ENCODE results near the gene SPC24. TPM values are rescaled to one million over a fixed set of nuclear protein-coding genes. Genes with fewer than 3 reads are reported as not detected.
A peak's percentile ranks its signal among the peaks of the same experiment; 100 is the strongest.
"Not testable (repeated sequence)": the region's sequence is repeated elsewhere in the genome, so short reads cannot be mapped to it uniquely, and the experiment has no call there.

The SPC24 gene
- total RNA-seq, 4 donors from 2014 or later, result 2.6 to 47.4 TPM; not detected in 2

DNA sequence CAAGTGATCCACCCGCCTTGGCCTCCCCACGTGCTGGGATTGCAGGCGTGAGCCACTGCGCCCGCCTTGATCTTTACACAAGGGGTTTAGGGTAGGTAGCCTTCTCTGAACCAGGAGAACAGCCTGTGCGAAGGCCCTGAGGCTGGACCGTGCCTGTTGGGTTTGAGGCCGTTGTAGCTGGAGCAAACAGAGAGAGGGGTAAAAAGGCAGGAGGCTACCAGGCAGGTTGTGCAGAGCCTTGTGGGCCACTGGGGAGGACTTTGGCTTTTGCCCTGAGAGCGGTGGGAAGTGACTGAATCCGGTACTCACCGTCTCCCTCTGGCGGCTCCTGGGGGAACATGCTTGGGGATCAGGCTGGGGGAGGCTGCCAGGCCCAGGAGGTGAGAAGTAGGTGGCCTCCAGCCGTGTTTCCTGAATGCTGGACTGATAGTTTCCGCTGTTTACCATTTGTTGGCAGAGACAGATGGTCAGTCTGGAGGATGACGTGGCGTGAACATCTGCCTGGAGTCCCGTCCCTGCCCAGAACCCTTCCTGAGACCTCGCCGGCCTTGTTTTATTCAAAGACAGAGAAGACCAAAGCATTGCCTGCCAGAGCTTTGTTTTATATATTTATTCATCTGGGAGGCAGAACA is 24.6 kb downstream of the SPC24 start:
- H3K9me3 ChIP-seq, result no peaks in the 10 kb centered on the region
- 52% methylated on average over 19 of the region's 19 CpGs; no CpG with 5 or more reads in 1 of the 2 donors for WGBS, 2 donors (ENCODE audit: low coverage in 1 of 2)
- H3K4me1 ChIP-seq, result peaks cover 0 to 7% (median 5%) of the 10 kb centered on the region in 4 donors
- no peak overlapping the region for H3K4me3 ChIP-seq
- peak overlapping the region; percentile 45 to 77 (median 64) for H3K27ac ChIP-seq
- peaks cover 0 to 31% (median 14%) of the 10 kb centered on the region in 4 donors for H3K36me3 ChIP-seq
- TF ChIP-seq, protein P1, sequence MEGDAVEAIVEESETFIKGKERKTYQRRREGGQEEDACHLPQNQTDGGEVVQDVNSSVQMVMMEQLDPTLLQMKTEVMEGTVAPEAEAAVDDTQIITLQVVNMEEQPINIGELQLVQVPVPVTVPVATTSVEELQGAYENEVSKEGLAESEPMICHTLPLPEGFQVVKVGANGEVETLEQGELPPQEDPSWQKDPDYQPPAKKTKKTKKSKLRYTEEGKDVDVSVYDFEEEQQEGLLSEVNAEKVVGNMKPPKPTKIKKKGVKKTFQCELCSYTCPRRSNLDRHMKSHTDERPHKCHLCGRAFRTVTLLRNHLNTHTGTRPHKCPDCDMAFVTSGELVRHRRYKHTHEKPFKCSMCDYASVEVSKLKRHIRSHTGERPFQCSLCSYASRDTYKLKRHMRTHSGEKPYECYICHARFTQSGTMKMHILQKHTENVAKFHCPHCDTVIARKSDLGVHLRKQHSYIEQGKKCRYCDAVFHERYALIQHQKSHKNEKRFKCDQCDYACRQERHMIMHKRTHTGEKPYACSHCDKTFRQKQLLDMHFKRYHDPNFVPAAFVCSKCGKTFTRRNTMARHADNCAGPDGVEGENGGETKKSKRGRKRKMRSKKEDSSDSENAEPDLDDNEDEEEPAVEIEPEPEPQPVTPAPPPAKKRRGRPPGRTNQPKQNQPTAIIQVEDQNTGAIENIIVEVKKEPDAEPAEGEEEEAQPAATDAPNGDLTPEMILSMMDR (IDR thresholded peaks at IDR 0.05), result peak; percentile 89 to 95 (median 91)
- peak in 1 of 3 donors; percentile 12 for TF ChIP-seq POLR2AphosphoS5 (IDR thresholded peaks at IDR 0.05)
- TF ChIP-seq POLR2A (IDR thresholded peaks at IDR 0.05), result no peak
- in situ Hi-C loops (cut with MboI; ENCODE audit: low pct_ligation_motif_present in 1 of 4, low pct_unique_long_range_greater_than_20kb in 1 of 4, low sequenced_read_pairs in 3 of 4), result loop anchor here in 2 of 4 donors (5.0 to 10.0 kb wide), 2 partner anchors 74 to 94 kb away; no protein-coding TSS in a partner anchor
- no peaks in the 10 kb centered on the region for H3K27me3 ChIP-seq
- intact Hi-C loops (cut with DNase I; ENCODE audit: low total_unique reads), result no loop called here
- peak; percentile 90 for DNase-seq

DNA sequence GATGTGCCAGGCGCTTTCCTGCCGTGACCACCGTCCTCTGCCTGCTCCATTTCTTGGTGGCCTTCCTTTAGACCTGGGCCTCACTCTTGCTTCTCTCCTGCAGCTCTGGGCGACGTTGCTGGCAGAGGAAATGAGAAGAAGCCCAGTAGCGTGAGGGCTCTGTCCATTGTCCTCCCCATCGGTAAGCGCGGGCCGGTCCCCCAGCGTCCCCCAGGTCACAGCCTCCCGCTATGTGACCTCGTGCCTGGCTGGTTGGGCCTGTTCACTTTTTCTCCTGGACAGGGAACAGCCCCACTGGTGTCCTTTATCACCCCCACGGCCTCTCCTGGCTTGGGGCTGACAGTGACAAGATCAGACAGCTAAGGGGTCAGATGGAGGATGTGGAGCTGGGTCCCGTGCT is 27.7 kb downstream of the SPC24 start:
- in situ Hi-C loops (cut with MboI; ENCODE audit: low pct_ligation_motif_present in 1 of 4, low pct_unique_long_range_greater_than_20kb in 1 of 4, low sequenced_read_pairs in 3 of 4) (loop anchor here in 2 of 4 donors (5.0 to 10.0 kb wide), 3 partner anchors 91 to 193 kb away; no protein-coding TSS in a partner anchor), intact Hi-C loops (cut with DNase I; ENCODE audit: low total_unique reads) (loop anchor here (5.0 kb wide), 1 partner anchor 91 kb away; no protein-coding TSS in a partner anchor)
- no peak for TF ChIP-seq POLR2A (IDR thresholded peaks at IDR 0.05)
- TF ChIP-seq, protein P1 (IDR thresholded peaks at IDR 0.05), result no peak
- no peak for TF ChIP-seq POLR2AphosphoS5 (IDR thresholded peaks at IDR 0.05)
- Histone ChIP-seq H3K36me3 (peaks cover 0 to 50% (median 22%) of the 10 kb centered on the region in 4 donors), H3K4me1 (peaks cover 0 to 7% (median 5%) of the 10 kb centered on the region in 4 donors), H3K4me3 (no peak overlapping the region), H3K27ac (no peak overlapping the region), H3K27me3 (no peaks in the 10 kb centered on the region), H3K9me3 (no peaks in the 10 kb centered on the region)
- no peak for DNase-seq
- 80 to 97% methylated on average over 1 to 15 of the region's 15 CpGs for WGBS, 2 donors (ENCODE audit: low coverage in 1 of 2)

DNA sequence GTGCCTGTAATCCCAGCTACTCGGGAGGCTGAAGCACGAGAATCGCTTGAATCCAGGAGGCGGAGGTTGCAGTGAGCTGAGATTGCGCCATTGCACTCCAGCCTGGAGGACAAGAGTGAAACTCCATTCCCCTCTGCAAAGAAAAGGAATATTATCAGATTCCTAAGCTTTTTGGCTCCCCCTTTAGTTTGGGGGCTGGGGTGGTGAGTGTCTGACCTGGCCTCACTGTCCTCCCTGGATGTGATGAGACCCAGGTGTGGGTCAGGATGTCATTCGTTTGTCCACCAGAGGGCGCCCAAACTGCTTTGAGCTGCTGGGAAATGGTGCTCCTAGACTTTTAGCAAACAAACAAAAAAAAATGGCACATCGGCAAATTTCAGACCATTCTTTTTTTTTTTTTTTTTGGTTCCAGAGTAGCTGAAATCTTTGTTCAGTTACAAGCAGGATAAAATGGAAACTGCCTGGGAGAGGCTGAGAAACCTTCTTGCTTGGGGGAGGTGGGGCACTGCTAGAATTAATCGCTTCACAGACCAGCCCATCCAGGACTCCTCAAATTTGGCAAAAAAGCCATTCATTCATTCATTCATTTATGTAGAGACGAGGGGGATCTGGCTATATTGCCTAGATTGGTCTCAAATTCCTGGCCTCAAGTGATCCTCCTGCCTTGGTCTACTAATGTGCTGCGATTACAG is 29.4 kb downstream of the SPC24 start:
- Histone ChIP-seq H3K27ac (no peak overlapping the region), H3K36me3 (peaks cover 0 to 56% (median 25%) of the 10 kb centered on the region in 4 donors), H3K4me3 (no peak overlapping the region), H3K27me3 (no peaks in the 10 kb centered on the region), H3K9me3 (no peaks in the 10 kb centered on the region), H3K4me1 (peaks cover 0 to 7% (median 5%) of the 10 kb centered on the region in 4 donors)
- TF ChIP-seq EP300 (IDR thresholded peaks at IDR 0.05; ENCODE audit: low read depth) (no peak), POLR2AphosphoS5 (IDR thresholded peaks at IDR 0.05) (peak; percentile 14 to 54 (median 14)), POLR2A (IDR thresholded peaks at IDR 0.05) (no peak)
- TF ChIP-seq, protein P1 (IDR thresholded peaks at IDR 0.05), result peak; percentile 77 to 85 (median 78)
- in situ Hi-C loops (cut with MboI; ENCODE audit: low pct_ligation_motif_present in 1 of 4, low pct_unique_long_range_greater_than_20kb in 1 of 4, low sequenced_read_pairs in 3 of 4), result loop anchor here in 2 of 4 donors (5.0 to 10.0 kb wide), 3 partner anchors 89 to 191 kb away; no protein-coding TSS in a partner anchor
- peak; percentile 86 for DNase-seq
- intact Hi-C loops (cut with DNase I; ENCODE audit: low total_unique reads), result loop anchor here (5.0 kb wide), 1 partner anchor 89 kb away; no protein-coding TSS in a partner anchor
- 55 to 61% methylated on average over 7 to 11 of the region's 11 CpGs for WGBS, 2 donors (ENCODE audit: low coverage in 1 of 2)

DNA sequence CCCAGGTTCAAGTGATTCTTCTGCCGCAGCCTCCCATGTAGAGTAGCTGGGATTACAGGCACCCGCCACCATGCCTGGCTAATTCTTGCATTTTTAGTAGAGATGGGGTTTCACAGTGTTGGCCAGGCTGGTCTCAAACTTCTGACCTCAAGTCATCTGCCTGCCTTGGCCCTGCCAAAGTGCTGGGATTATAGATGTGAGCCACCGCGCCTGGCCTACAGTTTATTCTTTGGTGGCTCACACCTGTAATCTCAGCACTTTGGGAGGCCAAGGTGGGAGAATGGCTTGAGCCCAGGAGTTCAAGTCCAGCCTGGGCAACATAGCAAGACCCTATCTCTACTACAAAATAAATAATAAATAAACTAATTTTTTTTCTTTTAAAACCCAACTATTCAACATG is 31.4 kb downstream of the SPC24 start:
- intact Hi-C loops (cut with DNase I; ENCODE audit: low total_unique reads); H3K4me1 ChIP-seq; DNase-seq; H3K9me3 ChIP-seq; H3K27me3 ChIP-seq; H3K4me3 ChIP-seq; H3K27ac ChIP-seq: not testable (repeated sequence)
- H3K36me3 ChIP-seq, result peaks cover 0 to 56% (median 23%) of the 10 kb centered on the region in 4 donors
- 100% methylated on average over 4 of the region's 4 CpGs; no CpG with 5 or more reads in 1 of the 2 donors for WGBS, 2 donors (ENCODE audit: low coverage in 1 of 2)
- in situ Hi-C loops (cut with MboI; ENCODE audit: low pct_ligation_motif_present in 1 of 4, low pct_unique_long_range_greater_than_20kb in 1 of 4, low sequenced_read_pairs in 3 of 4), result loop anchor here in 2 of 4 donors (10.0 kb wide), 2 partner anchors 89 to 189 kb away; no protein-coding TSS in a partner anchor

All from transverse colon (tissue), 4 donors.